AG08395 (cell line): ENCODE data around the gene ISCA1.
"Not testable (repeated sequence)": the region's sequence is repeated elsewhere in the genome, so short reads cannot be mapped to it uniquely, and the experiment has no call there.

ENCODE experiments used
- DNase-seq: peaks from one replicate; pipeline ENCODE4 v3.0.0; 2012; ENCODE audit warnings: mixed read lengths, low spot score

ISCA1 gene

GRCh38 chr9:86282077-86282978, at the start of gene ISCA1:
ISCA1 (minus strand) TSS chr9:86282538; CDS start chr9:86282458, 80 bp downstream.
- DNase-seq = peak; percentile 94

- no peak for DNase-seq
Measured at GRCh38 chr9:86330186-86330585, 47.8 kb upstream of the ISCA1 start.

GRCh38 chr9:86329649-86330048, 47.3 kb upstream of the ISCA1 start:
- DNase-seq = no peak

- no peak for DNase-seq
Measured at GRCh38 chr9:86328156-86328555, 45.8 kb upstream of the ISCA1 start.

- DNase-seq = no peak
Measured at GRCh38 chr9:86326536-86326935, 44.2 kb upstream of the ISCA1 start.

- no peak for DNase-seq
Measured at GRCh38 chr9:86324901-86325300, 42.6 kb upstream of the ISCA1 start.

GRCh38 chr9:86324308-86324707, 42.0 kb upstream of the ISCA1 start:
- DNase-seq = peak; percentile 54

GRCh38 chr9:86322973-86323644, 40.8 kb upstream of the ISCA1 start:
- DNase-seq = peak; percentile 80

- DNase-seq = peak; percentile 29
Measured at GRCh38 chr9:86321373-86321772, 39.0 kb upstream of the ISCA1 start.

GRCh38 chr9:86318187-86318586, 35.8 kb upstream of the ISCA1 start:
- no peak for DNase-seq

- no peak for DNase-seq
Measured at GRCh38 chr9:86315078-86315477, 32.7 kb upstream of the ISCA1 start.

- DNase-seq = not testable (repeated sequence)
Measured at GRCh38 chr9:86312959-86313358, 30.6 kb upstream of the ISCA1 start.

GRCh38 chr9:86308687-86309086, 26.3 kb upstream of the ISCA1 start:
- DNase-seq = no peak

- no peak for DNase-seq
Measured at GRCh38 chr9:86304236-86304730, 21.9 kb upstream of the ISCA1 start.

- no peak for DNase-seq
Measured at GRCh38 chr9:86303316-86303975, 21.1 kb upstream of the ISCA1 start.

GRCh38 chr9:86301686-86302085, 19.3 kb upstream of the ISCA1 start:
- no peak for DNase-seq

GRCh38 chr9:86300701-86301100, 18.4 kb upstream of the ISCA1 start:
- no peak for DNase-seq

GRCh38 chr9:86298873-86299272, 16.5 kb upstream of the ISCA1 start:
- no peak for DNase-seq

- DNase-seq = not testable (repeated sequence)
Measured at GRCh38 chr9:86290341-86290740, 8.0 kb upstream of the ISCA1 start.

GRCh38 chr9:86288499-86289198, 6.3 kb upstream of the ISCA1 start:
- no peak for DNase-seq

GRCh38 chr9:86287013-86287412, 4.7 kb upstream of the ISCA1 start:
- no peak for DNase-seq

- no peak for DNase-seq
Measured at GRCh38 chr9:86286278-86286677, 3.9 kb upstream of the ISCA1 start.
